ENCODE data around the gene EIF3B.
"Not testable (repeated sequence)": the region's sequence is repeated elsewhere in the genome, so short reads cannot be mapped to it uniquely, and the experiment has no call there.

Gene EIF3B

DNA sequence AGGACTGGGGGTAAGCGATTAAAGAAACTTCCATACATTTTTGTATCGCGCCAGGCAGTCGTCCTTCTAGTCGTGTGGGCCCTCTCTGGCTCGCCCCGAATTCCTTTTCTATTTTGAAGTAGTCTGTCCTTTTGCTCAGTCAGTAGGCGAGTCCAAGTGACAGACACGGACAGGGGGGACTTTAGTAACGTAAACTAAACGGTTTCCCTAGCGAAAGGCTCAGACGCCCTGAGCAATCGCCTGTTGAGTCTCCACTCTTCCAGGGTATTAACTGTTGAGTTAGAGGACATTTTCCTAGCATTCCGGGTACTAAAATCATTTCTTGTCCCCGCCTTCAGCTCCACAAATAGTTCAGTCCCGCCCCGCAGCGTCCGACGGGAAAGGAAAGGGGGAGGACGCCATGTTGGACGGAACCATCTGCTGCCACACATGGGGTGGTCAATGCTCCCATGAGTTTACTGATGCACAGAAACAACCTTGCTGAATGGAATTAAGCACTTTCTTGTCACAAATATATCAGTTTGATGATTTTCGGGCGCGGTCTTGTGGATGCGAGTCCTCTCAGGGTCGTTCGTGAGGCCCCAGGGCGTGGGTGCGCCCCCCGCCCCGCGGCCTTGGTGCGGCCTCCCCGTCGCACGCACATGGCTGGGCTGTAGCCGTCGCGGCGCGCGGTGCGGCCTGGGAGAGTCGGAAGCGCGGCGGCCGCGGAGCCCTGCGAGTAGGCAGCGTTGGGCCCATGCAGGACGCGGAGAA is at the start of gene EIF3B:
EIF3B (plus strand) TSS at position 642 of the 753 bp plus-strand sequence; CDS start at position 737, 95 bp downstream.
- peak within 1 kb of the TSS; percentile 98 for H3K27ac ChIP-seq (ENCODE audit: low read depth, low read length)
- H3K27me3 ChIP-seq (ENCODE audit: insufficient read depth, low read length) = no peaks in the 10 kb centered on the region
- peaks cover 9% of the 10 kb centered on the region for H3K36me3 ChIP-seq (ENCODE audit: insufficient read depth, low read length)
- peaks cover 62% of the 10 kb centered on the region for H3K79me2 ChIP-seq (ENCODE audit: control insufficient read depth, insufficient read depth, low read length, unreplicated experiment)
- peak within 1 kb of the TSS; percentile 81 for H2AFZ ChIP-seq (ENCODE audit: low read length, unreplicated experiment)
- H3K4me1 ChIP-seq (ENCODE audit: control insufficient read depth, insufficient read depth, low read length, unreplicated experiment) = peaks cover 15% of the 10 kb centered on the region
- peak within 1 kb of the TSS; percentile 99 for H3K4me3 ChIP-seq (ENCODE audit: low read depth, low read length)

- H3K4me1 ChIP-seq (ENCODE audit: control insufficient read depth, insufficient read depth, low read length, unreplicated experiment); H2AFZ ChIP-seq (ENCODE audit: low read length, unreplicated experiment); H3K4me3 ChIP-seq (ENCODE audit: low read depth, low read length); H3K27me3 ChIP-seq (ENCODE audit: insufficient read depth, low read length); H3K27ac ChIP-seq (ENCODE audit: low read depth, low read length); H3K36me3 ChIP-seq (ENCODE audit: insufficient read depth, low read length): not testable (repeated sequence)
- H3K79me2 ChIP-seq (ENCODE audit: control insufficient read depth, insufficient read depth, low read length, unreplicated experiment) = peaks cover 20% of the 10 kb centered on the region
Measured at GRCh38 chr7:2305258-2305657, 49.4 kb upstream of the EIF3B start.

DNA sequence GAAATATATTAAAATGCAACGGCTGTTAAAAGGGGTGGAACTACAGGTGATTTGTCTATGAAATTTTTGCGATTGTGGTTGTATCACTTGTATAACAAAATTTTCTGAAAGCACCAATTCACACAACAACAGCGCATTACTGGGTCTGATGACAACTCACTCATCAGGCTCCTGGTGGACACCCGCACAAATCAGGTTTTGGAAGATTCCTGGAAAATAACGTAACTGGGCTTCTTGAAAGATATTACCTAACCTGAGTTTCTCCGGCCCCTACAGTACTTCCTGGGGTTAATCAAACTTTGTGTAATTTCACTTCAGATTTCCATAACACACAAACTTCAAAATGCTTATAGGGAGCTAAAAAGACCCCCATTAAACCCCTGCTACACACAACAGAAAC is 47.9 kb upstream of the EIF3B start:
- Histone ChIP-seq H2AFZ (ENCODE audit: low read length, unreplicated experiment) (no peak overlapping the region), H3K79me2 (ENCODE audit: control insufficient read depth, insufficient read depth, low read length, unreplicated experiment) (peaks cover 24% of the 10 kb centered on the region), H3K36me3 (ENCODE audit: insufficient read depth, low read length) (no peaks in the 10 kb centered on the region), H3K27me3 (ENCODE audit: insufficient read depth, low read length) (no peaks in the 10 kb centered on the region), H3K4me3 (ENCODE audit: low read depth, low read length) (no peak overlapping the region), H3K4me1 (ENCODE audit: control insufficient read depth, insufficient read depth, low read length, unreplicated experiment) (no peaks in the 10 kb centered on the region), H3K27ac (ENCODE audit: low read depth, low read length) (no peak overlapping the region)

DNA sequence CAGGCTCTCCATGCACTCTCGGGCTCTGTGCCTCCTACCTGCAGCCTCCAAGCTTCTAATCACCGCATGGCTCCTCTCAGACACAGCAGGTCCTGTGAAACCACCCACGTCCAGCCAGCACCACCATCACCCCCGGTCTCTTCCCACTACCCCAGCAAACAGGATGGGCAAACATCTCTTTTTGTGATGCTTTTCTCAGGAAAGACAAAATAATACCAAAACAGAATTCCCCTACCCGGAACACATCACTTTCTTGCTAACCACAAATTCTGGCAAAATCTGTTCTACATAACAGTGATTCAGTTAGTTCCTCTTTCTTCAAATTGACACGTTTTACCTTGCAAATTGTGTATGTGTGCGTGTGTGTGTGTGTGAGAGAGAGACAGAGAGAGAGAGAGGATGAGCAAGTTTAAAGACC is 46.9 kb upstream of the EIF3B start:
- no peaks in the 10 kb centered on the region for H3K27me3 ChIP-seq (ENCODE audit: insufficient read depth, low read length)
- H3K36me3 ChIP-seq (ENCODE audit: insufficient read depth, low read length) = no peaks in the 10 kb centered on the region
- no peak overlapping the region for H3K27ac ChIP-seq (ENCODE audit: low read depth, low read length)
- H3K79me2 ChIP-seq (ENCODE audit: control insufficient read depth, insufficient read depth, low read length, unreplicated experiment) = peaks cover 33% of the 10 kb centered on the region
- no peak overlapping the region for H2AFZ ChIP-seq (ENCODE audit: low read length, unreplicated experiment)
- no peak overlapping the region for H3K4me3 ChIP-seq (ENCODE audit: low read depth, low read length)
- no peaks in the 10 kb centered on the region for H3K4me1 ChIP-seq (ENCODE audit: control insufficient read depth, insufficient read depth, low read length, unreplicated experiment)

DNA sequence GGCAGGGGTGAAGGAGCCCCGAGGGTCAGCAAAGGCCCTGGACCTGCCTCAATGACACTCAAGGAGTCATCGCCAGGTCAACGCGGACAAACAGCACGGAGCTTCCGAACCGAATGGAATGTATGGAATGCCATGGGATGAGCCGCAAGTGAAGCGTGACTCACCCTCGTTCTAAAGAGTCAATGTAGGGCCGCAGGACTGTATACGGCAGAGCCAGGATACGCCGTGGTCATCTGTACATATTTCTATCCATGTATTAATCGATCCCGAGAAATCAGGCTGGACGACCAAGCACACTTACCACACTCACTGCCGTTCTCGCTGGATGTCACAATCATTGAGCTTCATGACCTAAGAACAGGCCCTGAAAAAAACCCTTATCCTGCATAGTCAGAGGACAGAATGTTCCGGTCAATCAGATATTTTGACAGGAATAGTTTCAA is 44.7 kb upstream of the EIF3B start:
- H3K4me3 ChIP-seq (ENCODE audit: low read depth, low read length) = no peak overlapping the region
- no peaks in the 10 kb centered on the region for H3K36me3 ChIP-seq (ENCODE audit: insufficient read depth, low read length)
- peaks cover 35% of the 10 kb centered on the region for H3K79me2 ChIP-seq (ENCODE audit: control insufficient read depth, insufficient read depth, low read length, unreplicated experiment)
- no peak overlapping the region; the same call in 1 of the 2 replicates for H3K27ac ChIP-seq (ENCODE audit: low read depth, low read length)
- no peak overlapping the region for H2AFZ ChIP-seq (ENCODE audit: low read length, unreplicated experiment)
- H3K27me3 ChIP-seq (ENCODE audit: insufficient read depth, low read length) = no peaks in the 10 kb centered on the region
- H3K4me1 ChIP-seq (ENCODE audit: control insufficient read depth, insufficient read depth, low read length, unreplicated experiment) = no peaks in the 10 kb centered on the region

- no peaks in the 10 kb centered on the region for H3K36me3 ChIP-seq (ENCODE audit: insufficient read depth, low read length)
- no peak overlapping the region for H3K4me3 ChIP-seq (ENCODE audit: low read depth, low read length)
- no peak overlapping the region for H2AFZ ChIP-seq (ENCODE audit: low read length, unreplicated experiment)
- H3K27ac ChIP-seq (ENCODE audit: low read depth, low read length) = no peak overlapping the region
- H3K79me2 ChIP-seq (ENCODE audit: control insufficient read depth, insufficient read depth, low read length, unreplicated experiment) = peaks cover 32% of the 10 kb centered on the region
- H3K27me3 ChIP-seq (ENCODE audit: insufficient read depth, low read length) = no peaks in the 10 kb centered on the region
- H3K4me1 ChIP-seq (ENCODE audit: control insufficient read depth, insufficient read depth, low read length, unreplicated experiment) = no peaks in the 10 kb centered on the region
Measured at GRCh38 chr7:2312267-2312929, 42.2 kb upstream of the EIF3B start.

GRCh38 chr7:2313450-2314208 is 41.0 kb upstream of the EIF3B start:
- H3K36me3 ChIP-seq (ENCODE audit: insufficient read depth, low read length) = no peaks in the 10 kb centered on the region
- H3K4me3 ChIP-seq (ENCODE audit: low read depth, low read length) = peak overlapping the region; percentile 90
- H3K4me1 ChIP-seq (ENCODE audit: control insufficient read depth, insufficient read depth, low read length, unreplicated experiment) = no peaks in the 10 kb centered on the region
- H3K27ac ChIP-seq (ENCODE audit: low read depth, low read length) = peak overlapping the region; percentile 41; the same call in 1 of the 2 replicates
- H3K27me3 ChIP-seq (ENCODE audit: insufficient read depth, low read length) = no peaks in the 10 kb centered on the region
- peak overlapping the region; percentile 70 for H2AFZ ChIP-seq (ENCODE audit: low read length, unreplicated experiment)
- H3K79me2 ChIP-seq (ENCODE audit: control insufficient read depth, insufficient read depth, low read length, unreplicated experiment) = peaks cover 28% of the 10 kb centered on the region

DNA sequence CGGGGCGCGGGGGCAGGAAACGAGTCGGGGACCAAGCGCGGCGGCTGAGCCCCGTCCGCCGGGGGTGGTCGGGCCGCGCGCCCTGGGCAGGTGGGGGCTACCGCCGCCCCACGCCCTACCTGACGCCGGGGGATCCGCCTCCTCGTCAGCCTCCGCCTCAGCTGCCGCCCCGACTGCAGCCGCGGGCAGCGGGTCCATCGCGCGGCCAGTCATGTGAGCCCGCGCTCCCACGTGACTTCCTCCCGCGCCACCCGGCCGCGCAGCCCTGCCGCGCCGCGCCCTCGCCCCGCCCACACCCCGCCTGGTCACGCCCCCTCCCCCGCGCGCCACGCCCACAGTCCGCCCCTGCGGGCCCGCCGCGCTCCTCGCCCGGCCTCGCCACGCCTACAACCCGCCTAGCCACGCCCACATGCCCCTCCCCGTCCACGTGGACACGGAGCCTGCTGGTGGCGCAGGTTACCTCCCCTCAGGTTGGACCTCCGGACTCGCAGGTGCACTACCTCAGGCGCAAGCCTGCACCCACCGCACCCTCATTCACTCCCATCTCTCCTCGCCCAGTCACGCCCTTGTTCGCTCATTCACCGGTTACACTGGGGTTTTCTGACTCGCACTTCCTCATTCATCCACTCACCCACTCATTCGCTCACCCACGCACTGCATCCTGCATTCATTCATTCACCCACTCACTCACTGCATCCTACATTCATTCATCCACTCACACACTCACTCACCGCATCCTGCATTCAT is 40.2 kb upstream of the EIF3B start, which contains the start of gene SNX8:
SNX8 (minus strand) TSS at position 233 of the 747 bp plus-strand sequence; CDS start at position 213, 20 bp downstream.
- Histone ChIP-seq H3K27ac (ENCODE audit: low read depth, low read length) (peak within 1 kb of the TSS; percentile 41; the same call in 1 of the 2 replicates), H3K4me1 (ENCODE audit: control insufficient read depth, insufficient read depth, low read length, unreplicated experiment) (no peaks in the 10 kb centered on the region), H3K79me2 (ENCODE audit: control insufficient read depth, insufficient read depth, low read length, unreplicated experiment) (peaks cover 28% of the 10 kb centered on the region), H3K27me3 (ENCODE audit: insufficient read depth, low read length) (no peaks in the 10 kb centered on the region), H2AFZ (ENCODE audit: low read length, unreplicated experiment) (peak within 1 kb of the TSS; percentile 70), H3K4me3 (ENCODE audit: low read depth, low read length) (peak within 1 kb of the TSS; percentile 90), H3K36me3 (ENCODE audit: insufficient read depth, low read length) (no peaks in the 10 kb centered on the region)

- H3K27ac ChIP-seq (ENCODE audit: low read depth, low read length); H3K36me3 ChIP-seq (ENCODE audit: insufficient read depth, low read length); H3K4me1 ChIP-seq (ENCODE audit: control insufficient read depth, insufficient read depth, low read length, unreplicated experiment); H3K27me3 ChIP-seq (ENCODE audit: insufficient read depth, low read length): not testable (repeated sequence)
- H3K79me2 ChIP-seq (ENCODE audit: control insufficient read depth, insufficient read depth, low read length, unreplicated experiment) = peaks cover 23% of the 10 kb centered on the region
- peak overlapping the region; percentile 90 for H3K4me3 ChIP-seq (ENCODE audit: low read depth, low read length)
- peak overlapping the region; percentile 22 for H2AFZ ChIP-seq (ENCODE audit: low read length, unreplicated experiment)
Measured at GRCh38 chr7:2314956-2315530, 39.6 kb upstream of the EIF3B start.

GRCh38 chr7:2315787-2316186 is 38.8 kb upstream of the EIF3B start:
- H3K27me3 ChIP-seq (ENCODE audit: insufficient read depth, low read length) = no peaks in the 10 kb centered on the region
- no peak overlapping the region for H2AFZ ChIP-seq (ENCODE audit: low read length, unreplicated experiment)
- H3K4me1 ChIP-seq (ENCODE audit: control insufficient read depth, insufficient read depth, low read length, unreplicated experiment) = no peaks in the 10 kb centered on the region
- H3K79me2 ChIP-seq (ENCODE audit: control insufficient read depth, insufficient read depth, low read length, unreplicated experiment) = peaks cover 19% of the 10 kb centered on the region
- no peak overlapping the region for H3K27ac ChIP-seq (ENCODE audit: low read depth, low read length)
- H3K4me3 ChIP-seq (ENCODE audit: low read depth, low read length) = no peak overlapping the region
- no peaks in the 10 kb centered on the region for H3K36me3 ChIP-seq (ENCODE audit: insufficient read depth, low read length)
